Heart left ventricle (tissue), 16 donors: Measurements from ENCODE around the gene DCUN1D3. TPM values are rescaled to one million over a fixed set of nuclear protein-coding genes. Genes with fewer than 3 reads are reported as not detected.
A peak's percentile ranks its signal among the peaks of the same experiment; 100 is the strongest.

ENCODE experiments used
- ATAC-seq, 4 donors: fragments of 200-7000 bp; cut with Tn5 transposase; one replicate each; pipeline ENCODE4 v1.9.1; 2020 to 2022; ENCODE audit warnings: moderate library complexity in 4 of 4, mild to moderate bottlenecking in 3 of 4, moderate number of reproducible peaks in 1 of 4
- DNase-seq, 5 donors: peaks; one replicate each; pipeline ENCODE4 v3.0.0-alpha.2; 2020
- H3K27ac ChIP-seq, 12 donors: fragments of 200-600 bp; sonication (generic) in 4 of 12; one replicate each; pipeline versions ENCODE4 v1.5.0 to v1.8.0; 2016 to 2022; ENCODE audit warnings: mild to moderate bottlenecking in 2 of 12
- H3K27me3 ChIP-seq, 9 donors: fragments of 200-600 bp; sonication (generic) in 2 of 9; one replicate each; pipeline versions ENCODE4 v1.5.1 to v1.8.0; 2016 to 2022; ENCODE audit warnings: mild to moderate bottlenecking in 3 of 9
- H3K36me3 ChIP-seq, 9 donors: fragments of 200-600 bp; sonication (generic) in 2 of 9; one replicate each; pipeline versions ENCODE4 v1.5.0 to v1.8.0; 2018 to 2022; ENCODE audit warnings: mild to moderate bottlenecking in 2 of 9
- H3K4me1 ChIP-seq, 12 donors: fragments of 200-600 bp; sonication (generic) in 4 of 12; one replicate each; pipeline versions ENCODE4 v1.5.0 to v1.8.0; 2016 to 2022; ENCODE audit warnings: mild to moderate bottlenecking in 3 of 12
- H3K4me3 ChIP-seq, 12 donors: fragments of 200-600 bp; sonication (generic) in 4 of 12; one replicate each; pipeline versions ENCODE4 v1.5.0 to v1.8.0; 2017 to 2022; ENCODE audit warnings: mild to moderate bottlenecking in 9 of 12, moderate library complexity in 4 of 12
- H3K9me3 ChIP-seq, 12 donors: fragments of 200-600 bp; sonication (generic) in 4 of 12; one replicate each; pipeline versions ENCODE4 v1.5.0 to v1.8.0; 2016 to 2022; ENCODE audit warnings: mild to moderate bottlenecking in 1 of 12
- CTCF ChIP-seq, 12 donors: fragments of 200-600 bp; sonication (generic) in 4 of 12; IDR thresholded peaks; one replicate each; pipeline versions ENCODE4 v1.5.0 to v1.8.0; 2018 to 2022; ENCODE audit warnings: antibody characterized with exemption in 12 of 12, mild to moderate bottlenecking in 5 of 12
- POLR2A ChIP-seq, 2 donors: fragments of 450-650 bp; IDR thresholded peaks; one replicate each; pipeline ENCODE4 v1.6.1; 2017; ENCODE audit warnings: antibody characterized with exemption in 2 of 2, mild to moderate bottlenecking in 2 of 2, moderate library complexity in 2 of 2
- WGBS, 4 donors: extraction: QIAGEN DNeasy Blood & Tissue Kit in 2 of 4; methylation state at CpG; one replicate each; pipeline versions ENCODE4 v1.1.5 to v1.1.7; 2013 to 2018; 5-methylcytosine and 5-hydroxymethylcytosine counted together
- intact Hi-C, 10 donors: fragments of 100-400 bp; cut with DNase I; formaldehyde crosslinking; loops; one replicate each; pipeline versions ENCODE4 v1.11.1 to v1.14.2; 2022
- polyA plus RNA-seq, 2 donors: library from polyadenylated mRNA; stranded (reverse); fragments of 200-250 nt; gene quantifications; one replicate each; pipeline ENCODE4 v1.2.3, GENCODE V29; 2013
- total RNA-seq, 9 donors: library from RNA; depleted of rRNA in 2 of 9; stranded (reverse); fragments of >200 nt in 2 of 9; fragmentation: NEBNext Ultra II Directional in 3 of 9; extraction: Animal tissue kit (Norgen Biotek cat#: 25700) in 3 of 9; gene quantifications; one replicate each; pipeline versions ENCODE4 v1.1.0 to v1.2.4, GENCODE V29; 2016 to 2023
- donor health status: ischemic (EF 13 %, LVEDD 7.1; RV severe dilation, severe dysfunction).
- donor health status: healthy with polysubstance abuse.
- donor health status: DM: no; HTN: yes; CAD: no.
- donor health status: DM: no; HTN: no; CAD: no.
- donor health status: ischemic (EF 25% LVEDD 6.9; RV normal size, moderate dysfunction).
- donor health status: ischemic (EF 25% LVEDD 5.7; RV mildly dilated, moderate dysfunction).
- donor health status: healthy.
- donor health status: DM: yes; HTN: yes; CAD: no.
- donor health status: ischemic (EF 35%, LVEDD 5.7; RV mildly dilated, moderate dysfunction).
- donor health status: nonischemic (EF 11% LVEDD 7.7; RV severe dilation, severe dysfunction).
- donor health status: DM: yes; HTN: yes; CAD: no.
- donor health status: PGD.
- donor health status: ischemic (EF 29% LVEDD 5.4; RV normal size, mild dysfunction).
- donor health status: nonischemic (EF 23%, LVEDD 6.1; RV moderate dilation, normal function).

Gene DCUN1D3
- total and polyA plus RNA-seq, 11 donors = 2.6 to 21.4 (median 11.0) TPM

- intact Hi-C loops = loop anchor here in 1 of 10 donors (10.0 kb wide), 1 partner anchor 435 kb away; no protein-coding TSS in a partner anchor
- 43 to 57% (median 48%) methylated on average over 4 of the region's 4 CpGs for WGBS, 4 donors
- no peaks in the 10 kb centered on the region for H3K27me3 ChIP-seq
- no peaks in the 10 kb centered on the region for H3K9me3 ChIP-seq
- H3K4me1 ChIP-seq = peaks cover 6 to 59% (median 32%) of the 10 kb centered on the region in 12 donors
- TF ChIP-seq CTCF (IDR thresholded peaks at IDR 0.05) (no peak), POLR2A (IDR thresholded peaks at IDR 0.05) (no peak)
- peak in 2 of 4 donors; percentile 21 to 46 for ATAC-seq
- H3K4me3 ChIP-seq = no peak overlapping the region
- H3K36me3 ChIP-seq = peaks cover 0 to 62% (median 16%) of the 10 kb centered on the region in 9 donors
- no peak for DNase-seq
- H3K27ac ChIP-seq = peak overlapping the region in 10 of 12 donors; percentile 13 to 82 (median 66)
These were observed 40.5 kb downstream of the DCUN1D3 start for GRCh38 chr16:20859699-20860098.

- peak overlapping the region in 5 of 12 donors; percentile 53 to 82 (median 74) for H3K27ac ChIP-seq
These were observed 40.9 kb downstream of the DCUN1D3 start for GRCh38 chr16:20859229-20859628.

GRCh38 chr16:20857281-20857680 is 42.9 kb downstream of the DCUN1D3 start:
- Histone ChIP-seq H3K4me1 (peaks cover 11 to 71% (median 49%) of the 10 kb centered on the region in 12 donors), H3K27me3 (no peaks in the 10 kb centered on the region), H3K27ac (peak overlapping the region in 2 of 12 donors; percentile 1 to 7), H3K9me3 (no peaks in the 10 kb centered on the region), H3K4me3 (no peak overlapping the region), H3K36me3 (peaks cover 0 to 62% (median 16%) of the 10 kb centered on the region in 9 donors)
- ATAC-seq (no peak), DNase-seq (no peak)
- 55 to 79% (median 62%) methylated on average over 2 of the region's 2 CpGs for WGBS, 4 donors
- intact Hi-C loops = loop anchor here in 1 of 10 donors (10.0 kb wide), 1 partner anchor 438 kb away; no protein-coding TSS in a partner anchor
- TF ChIP-seq POLR2A (IDR thresholded peaks at IDR 0.05) (no peak), CTCF (IDR thresholded peaks at IDR 0.05) (no peak)

More at GRCh38 chr16:20859229-20859628, 40.9 kb downstream of the DCUN1D3 start:
- TF ChIP-seq CTCF (IDR thresholded peaks at IDR 0.05) = no peak
- no peak for TF ChIP-seq POLR2A (IDR thresholded peaks at IDR 0.05)
- DNase-seq = no peak
- ATAC-seq = no peak
- no peaks in the 10 kb centered on the region for H3K9me3 ChIP-seq
- 81 to 83% (median 83%) methylated on average over 3 of the region's 3 CpGs for WGBS, 4 donors
- H3K27me3 ChIP-seq = no peaks in the 10 kb centered on the region
- no peak overlapping the region for H3K4me3 ChIP-seq
- intact Hi-C loops = loop anchor here in 1 of 10 donors (10.0 kb wide), 1 partner anchor 436 kb away; no protein-coding TSS in a partner anchor
- H3K4me1 ChIP-seq = peaks cover 6 to 61% (median 33%) of the 10 kb centered on the region in 12 donors
- peaks cover 0 to 63% (median 16%) of the 10 kb centered on the region in 9 donors for H3K36me3 ChIP-seq

GRCh38 chr16:20854963-20855362 is 45.2 kb downstream of the DCUN1D3 start:
- no peak overlapping the region for H3K27ac ChIP-seq
- WGBS, 4 donors = 86 to 97% (median 92%) methylated on average over 2 of the region's 2 CpGs
- H3K4me3 ChIP-seq = no peak overlapping the region
- no peak for ATAC-seq
- H3K36me3 ChIP-seq = peaks cover 0 to 39% (median 7%) of the 10 kb centered on the region in 9 donors
- TF ChIP-seq POLR2A (IDR thresholded peaks at IDR 0.05) (no peak), CTCF (IDR thresholded peaks at IDR 0.05) (no peak)
- H3K9me3 ChIP-seq = no peaks in the 10 kb centered on the region
- peaks cover 13 to 71% (median 58%) of the 10 kb centered on the region in 12 donors for H3K4me1 ChIP-seq
- no peaks in the 10 kb centered on the region for H3K27me3 ChIP-seq
- no peak for DNase-seq
- intact Hi-C loops = loop anchor here in 5 of 10 donors (5.0 to 10.0 kb wide), 6 partner anchors 47 to 440 kb away; partner anchors contain the start of genes DCUN1D3 (in 3 of the 5), LYRM1 (in 3 of the 5), ERI2 (in 1 of the 5) and LDAF1 (in 1 of the 5)
